Heart right ventricle (tissue), 16 donors: ENCODE measurements around the gene CD59. TPM values are rescaled to one million over a fixed set of nuclear protein-coding genes. Genes with fewer than 3 reads are reported as not detected.

Experiments
- ATAC-seq, 8 donors: fragments of 200-7000 bp; cut with Tn5 transposase; one replicate each; pipeline ENCODE4 v1.9.1; 2020; ENCODE audit warnings: mild to moderate bottlenecking in 8 of 8, moderate library complexity in 8 of 8, moderate number of reproducible peaks in 1 of 8
- DNase-seq, 2 donors: peaks; one replicate each; pipeline ENCODE4 v3.0.0-alpha.2; 2020
- H3K27ac ChIP-seq, 10 donors: fragments of 200-600 bp; sonication (generic) in 2 of 10; one replicate each; pipeline versions ENCODE4 v1.5.0 to v1.8.0; 2020 to 2022; ENCODE audit warnings: mild to moderate bottlenecking in 3 of 10
- H3K27me3 ChIP-seq, 7 donors: fragments of 200-600 bp; one replicate each; pipeline ENCODE4 v1.8.0; 2021 to 2022; ENCODE audit warnings: mild to moderate bottlenecking in 2 of 7
- H3K36me3 ChIP-seq, 9 donors: fragments of 200-600 bp; sonication (generic) in 1 of 9; one replicate each; pipeline versions ENCODE4 v1.5.0 to v1.8.0; 2020 to 2022; ENCODE audit warnings: mild to moderate bottlenecking in 2 of 9
- H3K4me1 ChIP-seq, 9 donors: fragments of 200-600 bp; sonication (generic) in 1 of 9; one replicate each; pipeline versions ENCODE4 v1.5.0 to v1.8.0; 2020 to 2022; ENCODE audit warnings: mild to moderate bottlenecking in 4 of 9
- H3K4me3 ChIP-seq, 10 donors: fragments of 200-600 bp; sonication (generic) in 2 of 10; one replicate each; pipeline versions ENCODE4 v1.5.0 to v1.8.0; 2020 to 2022; ENCODE audit warnings: mild to moderate bottlenecking in 7 of 10, moderate library complexity in 2 of 10
- H3K9me3 ChIP-seq, 11 donors: fragments of 200-600 bp in 10 of 11; sonication (generic) in 2 of 11; one replicate each; pipeline versions ENCODE4 v1.5.0 to v1.8.0; 2013 to 2022; ENCODE audit warnings: mild to moderate bottlenecking in 2 of 11, control low read depth in 1 of 11, moderate library complexity in 1 of 11
- WGBS, 2 donors: extraction: QIAGEN DNeasy Blood & Tissue Kit; methylation state at CpG; one replicate each; pipeline ENCODE4 v1.1.7; 2013; ENCODE audit warnings: inconsistent platforms in 1 of 2; 5-methylcytosine and 5-hydroxymethylcytosine counted together
- intact Hi-C, 10 donors: fragments of 100-400 bp; cut with DNase I; formaldehyde crosslinking; loops; one replicate each; pipeline versions ENCODE4 v1.11.1 to v1.14.2; 2022
- polyA plus RNA-seq, 2 donors: library from polyadenylated mRNA; stranded (reverse); fragments of 200-250 nt; gene quantifications; one replicate each; pipeline ENCODE4 v1.2.3, GENCODE V29; 2013
- total RNA-seq, 10 donors: library from RNA; stranded (reverse); fragmentation: NEBNext Ultra II Directional in 3 of 10; extraction: Animal tissue kit (Norgen Biotek cat#: 25700) in 3 of 10; gene quantifications; one replicate each; pipeline versions ENCODE4 v1.2.1 to v1.2.4, GENCODE V29; 2021 to 2023
- TF ChIP-seq, protein P1 (sequence below), 9 donors: fragments of 200-600 bp; sonication (generic) in 2 of 9; IDR thresholded peaks; one replicate each; pipeline versions ENCODE4 v1.5.0 to v1.8.0; 2021 to 2022; ENCODE audit warnings: antibody characterized with exemption in 9 of 9, mild to moderate bottlenecking in 5 of 9, moderate library complexity in 1 of 9
- donor health status: Arrhythmogenic right ventricular cardiomyopathy.
- donor health status: ischemic (EF 13 %, LVEDD 7.1; RV severe dilation, severe dysfunction).
- donor health status: healthy with polysubstance abuse.
- donor health status: DM: no; HTN: yes; CAD: no.
- donor health status: DM: no; HTN: no; CAD: no.
- donor health status: ischemic (EF 25% LVEDD 6.9; RV normal size, moderate dysfunction).
- donor health status: ischemic (EF 25% LVEDD 5.7; RV mildly dilated, moderate dysfunction).
- donor health status: healthy.
- donor health status: DM: yes; HTN: yes; CAD: no.
- donor health status: Ischemic cardiomyopathy.
- donor health status: ischemic (EF 35%, LVEDD 5.7; RV mildly dilated, moderate dysfunction).
- donor health status: nonischemic (EF 11% LVEDD 7.7; RV severe dilation, severe dysfunction).
- donor health status: DM: yes; HTN: yes; CAD: no.
- donor health status: PGD.
- donor health status: ischemic (EF 29% LVEDD 5.4; RV normal size, mild dysfunction).
- donor health status: nonischemic (EF 23%, LVEDD 6.1; RV moderate dilation, normal function).

The CD59 gene
- total and polyA plus RNA-seq, 12 donors: 120 to 1,261 (median 753) TPM

DNA sequence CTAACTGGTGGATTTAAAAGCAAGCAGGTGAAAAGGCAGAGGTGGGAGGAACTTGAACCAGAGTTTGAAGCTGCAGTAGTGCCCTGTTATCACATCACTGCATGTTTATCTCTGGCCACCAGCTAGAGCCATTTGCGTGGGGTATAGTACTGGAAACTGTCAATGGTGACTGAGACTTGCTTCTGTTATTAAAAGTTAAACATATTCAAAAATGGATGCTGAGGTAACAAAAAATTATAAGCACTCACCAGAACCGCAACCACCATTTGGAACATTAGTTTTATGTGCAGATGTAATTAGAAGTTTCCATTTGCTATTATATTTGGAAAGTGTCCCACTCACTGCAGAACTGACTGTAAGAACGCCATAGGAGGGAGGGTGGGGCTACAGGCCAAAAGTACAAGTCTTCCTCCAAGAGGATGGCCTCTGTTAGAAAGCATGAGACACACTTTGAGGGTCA lies 1.2 kb upstream of the CD59 start:
- H3K4me1 ChIP-seq: peaks cover 5 to 44% (median 34%) of the 10 kb centered on the region in 9 donors
- H3K36me3 ChIP-seq: peaks cover 0 to 26% (median 0%) of the 10 kb centered on the region in 9 donors
- WGBS, 2 donors: 48 to 56% methylated on average over 3 of the region's 3 CpGs
- H3K9me3 ChIP-seq: no peaks in the 10 kb centered on the region
- DNase-seq (no peak), ATAC-seq (peak in 1 of 8 donors; percentile 1)
- H3K27ac ChIP-seq: peak overlapping the region in 9 of 10 donors; percentile 94 to 100 (median 95)
- TF ChIP-seq, protein P1, sequence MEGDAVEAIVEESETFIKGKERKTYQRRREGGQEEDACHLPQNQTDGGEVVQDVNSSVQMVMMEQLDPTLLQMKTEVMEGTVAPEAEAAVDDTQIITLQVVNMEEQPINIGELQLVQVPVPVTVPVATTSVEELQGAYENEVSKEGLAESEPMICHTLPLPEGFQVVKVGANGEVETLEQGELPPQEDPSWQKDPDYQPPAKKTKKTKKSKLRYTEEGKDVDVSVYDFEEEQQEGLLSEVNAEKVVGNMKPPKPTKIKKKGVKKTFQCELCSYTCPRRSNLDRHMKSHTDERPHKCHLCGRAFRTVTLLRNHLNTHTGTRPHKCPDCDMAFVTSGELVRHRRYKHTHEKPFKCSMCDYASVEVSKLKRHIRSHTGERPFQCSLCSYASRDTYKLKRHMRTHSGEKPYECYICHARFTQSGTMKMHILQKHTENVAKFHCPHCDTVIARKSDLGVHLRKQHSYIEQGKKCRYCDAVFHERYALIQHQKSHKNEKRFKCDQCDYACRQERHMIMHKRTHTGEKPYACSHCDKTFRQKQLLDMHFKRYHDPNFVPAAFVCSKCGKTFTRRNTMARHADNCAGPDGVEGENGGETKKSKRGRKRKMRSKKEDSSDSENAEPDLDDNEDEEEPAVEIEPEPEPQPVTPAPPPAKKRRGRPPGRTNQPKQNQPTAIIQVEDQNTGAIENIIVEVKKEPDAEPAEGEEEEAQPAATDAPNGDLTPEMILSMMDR (IDR thresholded peaks at IDR 0.05): no peak
- H3K27me3 ChIP-seq: no peaks in the 10 kb centered on the region
- intact Hi-C loops: loop anchor here in 6 of 10 donors (2.0 to 10.0 kb wide), 7 partner anchors 21 to 483 kb away; partner anchors contain the start of genes C11orf91 (in 3 of the 6) and HIPK3 (in 1 of the 6)
- H3K4me3 ChIP-seq: no peak overlapping the region

DNA sequence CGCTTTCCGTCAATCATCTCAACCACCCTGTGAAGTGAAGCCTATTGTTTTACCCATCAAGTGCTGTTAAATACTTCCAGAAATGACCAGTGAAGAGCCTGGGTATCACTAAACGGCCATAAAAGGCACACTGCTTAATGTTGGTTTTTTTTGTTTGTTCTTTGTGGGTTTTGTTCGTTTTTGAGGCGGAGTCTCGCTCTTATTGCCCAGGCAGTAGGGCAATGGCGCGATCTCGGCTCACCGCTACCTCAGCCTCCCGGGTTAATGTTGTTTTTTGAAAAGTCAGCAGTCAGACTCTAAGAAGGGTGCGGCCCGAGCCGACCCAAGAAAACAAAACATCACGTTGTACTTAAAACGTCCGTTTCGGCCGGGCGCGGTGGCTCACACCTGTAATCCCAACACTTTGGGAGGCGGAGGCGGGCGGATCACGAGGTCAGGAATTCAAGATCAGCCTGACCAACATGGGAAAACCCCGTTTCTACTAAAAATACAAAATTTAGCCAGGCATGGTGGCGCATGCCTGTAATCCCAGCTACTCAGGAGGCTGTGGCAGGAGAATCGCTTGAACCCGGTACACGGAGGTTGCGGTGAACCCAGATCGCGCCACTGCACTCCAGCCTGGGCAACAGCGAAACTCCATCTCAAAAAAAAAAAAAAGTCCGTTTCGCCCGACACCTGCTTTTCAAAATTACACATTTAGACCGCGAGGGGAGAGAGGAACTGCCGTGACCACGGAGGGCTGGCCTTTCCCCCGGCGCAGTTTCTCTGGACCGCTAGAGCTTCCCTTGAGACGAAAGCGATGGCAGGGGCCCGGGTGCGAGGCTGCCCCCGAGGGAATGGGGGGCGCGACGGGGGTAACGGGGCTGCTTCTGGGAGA lies 714 bp downstream of the CD59 start:
- peak; percentile 7 to 54 (median 27) for ATAC-seq
- intact Hi-C loops: loop anchor here in 7 of 10 donors (2.0 to 10.0 kb wide), 9 partner anchors 19 to 481 kb away; partner anchors contain the start of genes C11orf91 (in 3 of the 7) and HIPK3 (in 1 of the 7)
- Histone ChIP-seq H3K36me3 (peaks cover 0 to 32% (median 0%) of the 10 kb centered on the region in 9 donors), H3K4me3 (peak overlapping the region; percentile 66 to 100 (median 84)), H3K9me3 (no peaks in the 10 kb centered on the region), H3K27ac (peak overlapping the region; percentile 94 to 100 (median 96)), H3K4me1 (peaks cover 11 to 60% (median 51%) of the 10 kb centered on the region in 9 donors), H3K27me3 (no peaks in the 10 kb centered on the region)
- peak in 1 of 2 donors; percentile 40 for DNase-seq
- TF ChIP-seq, protein P1 (IDR thresholded peaks at IDR 0.05): no peak
- WGBS, 2 donors: 2% methylated on average over 53 of the region's 53 CpGs

DNA sequence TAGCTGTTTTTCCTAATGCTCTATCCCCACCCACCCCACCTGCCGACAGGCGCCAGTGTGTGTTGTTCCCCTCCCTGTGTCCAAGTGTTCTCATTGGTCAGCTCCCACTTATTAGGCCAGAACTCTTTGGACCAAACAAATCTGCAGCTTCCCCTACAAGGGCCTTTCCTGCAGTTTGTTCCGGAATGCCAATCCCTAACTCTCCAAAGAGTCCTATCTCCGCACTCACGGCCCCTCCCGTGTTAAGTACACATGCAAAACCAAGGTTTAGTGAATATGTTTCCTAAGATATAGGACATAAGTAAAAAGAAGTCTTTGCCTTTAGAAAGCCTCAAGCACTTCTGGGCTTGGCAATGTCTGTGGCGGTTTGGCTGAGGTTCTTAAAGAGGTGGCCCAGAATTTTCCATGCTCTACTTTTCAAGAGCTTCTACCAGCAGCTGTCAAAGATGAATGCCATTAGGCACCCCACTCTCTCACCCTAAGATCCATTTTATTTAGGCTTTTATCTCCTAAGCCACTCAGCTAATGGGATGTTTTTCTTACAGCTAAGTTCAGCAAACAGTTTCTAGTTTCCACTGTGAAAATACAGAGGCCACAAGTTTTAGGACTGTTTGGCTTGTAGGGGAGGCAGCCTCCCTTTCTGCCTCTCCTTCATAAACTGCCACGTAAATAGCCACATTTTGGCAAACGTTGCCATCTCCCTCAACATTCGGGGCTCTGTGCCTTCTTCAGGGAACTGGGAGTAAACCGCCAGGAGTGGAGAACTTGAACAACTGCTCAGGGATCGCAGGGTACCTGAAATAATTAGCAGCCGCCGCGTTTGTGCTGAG lies 1.6 kb downstream of the CD59 start:
- peak overlapping the region; percentile 94 to 100 (median 96) for H3K27ac ChIP-seq
- peaks cover 0 to 41% (median 0%) of the 10 kb centered on the region in 9 donors for H3K36me3 ChIP-seq
- intact Hi-C loops: loop anchor here in 6 of 10 donors (2.0 to 10.0 kb wide), 7 partner anchors 32 to 480 kb away; partner anchors contain the start of genes C11orf91 (in 1 of the 6) and HIPK3 (in 1 of the 6)
- H3K9me3 ChIP-seq: no peaks in the 10 kb centered on the region
- 4 to 9% methylated on average over 15 of the region's 15 CpGs for WGBS, 2 donors
- H3K4me3 ChIP-seq: peak overlapping the region; percentile 66 to 100 (median 84)
- peaks cover 12 to 69% (median 59%) of the 10 kb centered on the region in 9 donors for H3K4me1 ChIP-seq
- no peaks in the 10 kb centered on the region for H3K27me3 ChIP-seq
- ATAC-seq: peak; percentile 5 to 44 (median 18)
- DNase-seq: no peak
- TF ChIP-seq, protein P1 (IDR thresholded peaks at IDR 0.05): no peak
